RWPE2 (cell line): Measurements from ENCODE around the gene CABP2.

ENCODE experiments used
- ATAC-seq: fragments of 200-7000 bp; cut with Tn5 transposase; 3 replicates; pipeline ENCODE4 v1.9.1; 2021; ENCODE audit warnings: low read depth
- DNase-seq: peaks from one replicate; pipeline ENCODE4 v3.0.0-alpha.2; 2020; ENCODE audit warnings: low spot score
- H3K27ac ChIP-seq: fragments of 450-650 bp; 2 replicates; pipeline ENCODE4 v1.5.1; 2017; ENCODE audit warnings: mild to moderate bottlenecking; ENCODE audit not compliant: poor library complexity, severe bottlenecking
- H3K27me3 ChIP-seq: fragments of 250-450 bp; sonication (Bioruptor Pico); 2 replicates; pipeline ENCODE4 v1.5.1; 2021; ENCODE audit warnings: mild to moderate bottlenecking, moderate library complexity; ENCODE audit not compliant: insufficient read depth, poor library complexity, severe bottlenecking
- H3K36me3 ChIP-seq: fragments of 250-450 bp; sonication (Bioruptor Pico); 2 replicates; pipeline ENCODE4 v1.5.1; 2020; ENCODE audit warnings: low read depth, mild to moderate bottlenecking, moderate library complexity
- H3K4me1 ChIP-seq: fragments of 250-450 bp; sonication (Bioruptor Pico); 2 replicates; pipeline ENCODE4 v1.5.1; 2021; ENCODE audit warnings: mild to moderate bottlenecking, moderate library complexity; ENCODE audit not compliant: insufficient read depth, poor library complexity, severe bottlenecking
- H3K4me3 ChIP-seq: fragments of 250-450 bp; sonication (Bioruptor Pico); 2 replicates; pipeline ENCODE4 v1.5.1; 2021; ENCODE audit warnings: mild to moderate bottlenecking, moderate library complexity; ENCODE audit not compliant: severe bottlenecking
- H3K9me3 ChIP-seq: fragments of 250-450 bp; sonication (Bioruptor Pico); 2 replicates; pipeline ENCODE4 v1.5.1; 2021; ENCODE audit warnings: mild to moderate bottlenecking, moderate library complexity; ENCODE audit not compliant: severe bottlenecking
- CTCF ChIP-seq: fragments of 450-650 bp; IDR thresholded peaks from one replicate; pipeline ENCODE4 v1.5.1; 2017; ENCODE audit warnings: mild to moderate bottlenecking, moderate library complexity; ENCODE audit not compliant: poor library complexity, severe bottlenecking

CABP2 gene

DNA sequence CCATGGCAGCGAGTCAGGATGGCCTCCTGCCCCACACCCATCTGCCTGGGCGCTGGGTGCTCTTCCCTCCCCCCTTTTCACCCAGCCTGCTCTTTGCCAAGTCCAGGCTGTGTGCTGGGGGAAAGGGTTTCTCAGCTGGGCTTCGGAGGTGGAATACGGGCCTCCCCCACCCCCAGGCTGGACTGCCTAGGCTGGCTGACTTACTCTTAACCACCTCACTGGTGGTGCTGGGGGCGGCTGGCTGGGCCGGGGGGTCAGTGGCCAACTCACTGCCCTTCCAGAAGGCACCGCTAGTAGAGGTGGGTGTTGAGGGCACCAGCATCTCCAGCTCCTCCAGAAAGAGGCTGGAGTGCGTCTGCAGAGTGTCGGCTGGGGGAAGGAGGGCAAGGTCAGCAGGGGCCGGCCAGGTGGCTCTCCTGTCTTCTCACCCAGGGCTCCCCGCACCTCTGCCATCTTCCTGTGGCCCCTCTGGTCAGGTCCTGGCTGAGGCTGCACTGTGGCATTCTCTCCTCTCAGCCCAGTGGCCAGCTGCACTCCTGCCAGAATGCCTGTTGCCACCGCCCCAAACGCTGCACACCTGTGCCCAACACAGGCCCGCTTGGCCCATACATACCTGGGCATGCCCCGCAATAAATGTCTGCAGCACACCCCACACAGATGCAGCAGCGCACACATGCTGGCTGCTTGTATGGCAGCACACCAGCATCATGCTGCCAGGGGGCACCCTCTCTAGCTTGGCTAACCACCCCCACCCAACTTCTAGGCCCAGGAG lies 27.8 kb downstream of the CABP2 start:
- no peak overlapping the region for H3K4me3 ChIP-seq
- H3K4me1 ChIP-seq = no peaks in the 10 kb centered on the region
- H3K27me3 ChIP-seq = no peaks in the 10 kb centered on the region
- no peak for TF ChIP-seq CTCF
- DNase-seq = no peak
- no peak overlapping the region for H3K27ac ChIP-seq
- H3K36me3 ChIP-seq = peaks cover 32% of the 10 kb centered on the region
- no peak for ATAC-seq
- no peaks in the 10 kb centered on the region for H3K9me3 ChIP-seq

DNA sequence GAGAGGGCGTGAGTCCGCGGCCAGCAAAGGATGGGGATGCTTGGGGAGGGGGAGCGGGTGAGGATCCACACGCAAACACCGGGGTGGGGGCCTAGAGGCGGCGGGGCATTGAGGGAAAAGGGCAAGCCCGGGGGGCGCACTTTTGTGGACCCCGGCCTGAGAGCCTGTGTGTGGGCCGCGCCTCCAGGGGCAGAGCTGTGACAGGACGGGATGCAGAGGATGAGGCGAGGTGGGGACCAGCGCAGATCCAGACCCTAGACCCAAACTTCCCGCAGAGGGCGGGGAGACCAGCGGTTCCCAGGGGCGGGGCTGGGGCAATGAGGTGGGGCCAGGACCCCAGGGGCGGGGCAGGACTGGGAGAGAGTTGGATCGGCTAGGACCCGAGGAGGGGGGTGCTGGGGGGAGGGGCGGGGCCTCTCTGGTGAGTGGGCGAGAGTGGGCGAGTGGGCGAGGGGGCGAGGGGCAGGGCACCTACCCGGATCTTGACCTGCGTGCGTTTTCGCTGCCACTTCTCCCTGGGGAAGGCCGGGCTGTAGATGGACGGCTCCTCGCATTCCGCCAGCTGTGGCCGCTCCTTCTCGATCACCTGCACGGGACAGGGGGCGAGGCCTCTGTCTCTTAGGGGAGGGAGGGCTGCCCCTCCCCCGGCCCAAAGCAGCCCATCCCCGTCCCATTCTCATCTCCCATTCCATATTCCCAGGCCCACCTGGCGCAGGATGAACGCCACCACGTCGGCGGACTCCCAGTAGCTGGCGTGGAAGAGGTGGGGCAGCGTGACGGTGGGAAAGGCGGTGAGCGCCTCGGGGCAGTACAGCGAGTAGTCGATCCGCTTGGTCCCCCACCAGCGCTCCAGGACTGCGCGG lies 28.6 kb downstream of the CABP2 start:
- Histone ChIP-seq H3K27ac (no peak overlapping the region), H3K9me3 (no peaks in the 10 kb centered on the region), H3K27me3 (no peaks in the 10 kb centered on the region), H3K4me1 (no peaks in the 10 kb centered on the region), H3K4me3 (no peak overlapping the region), H3K36me3 (peaks cover 34% of the 10 kb centered on the region)
- DNase-seq = peak; percentile 61
- no peak for TF ChIP-seq CTCF
- no peak for ATAC-seq

GRCh38 chr11:67493548-67494370 lies 29.5 kb downstream of the CABP2 start:
- peak; percentile 66 for DNase-seq
- no peak overlapping the region for H3K27ac ChIP-seq
- H3K36me3 ChIP-seq = peaks cover 34% of the 10 kb centered on the region
- no peaks in the 10 kb centered on the region for H3K9me3 ChIP-seq
- H3K27me3 ChIP-seq = no peaks in the 10 kb centered on the region
- ATAC-seq = no peak
- no peaks in the 10 kb centered on the region for H3K4me1 ChIP-seq
- no peak for TF ChIP-seq CTCF
- no peak overlapping the region for H3K4me3 ChIP-seq

DNA sequence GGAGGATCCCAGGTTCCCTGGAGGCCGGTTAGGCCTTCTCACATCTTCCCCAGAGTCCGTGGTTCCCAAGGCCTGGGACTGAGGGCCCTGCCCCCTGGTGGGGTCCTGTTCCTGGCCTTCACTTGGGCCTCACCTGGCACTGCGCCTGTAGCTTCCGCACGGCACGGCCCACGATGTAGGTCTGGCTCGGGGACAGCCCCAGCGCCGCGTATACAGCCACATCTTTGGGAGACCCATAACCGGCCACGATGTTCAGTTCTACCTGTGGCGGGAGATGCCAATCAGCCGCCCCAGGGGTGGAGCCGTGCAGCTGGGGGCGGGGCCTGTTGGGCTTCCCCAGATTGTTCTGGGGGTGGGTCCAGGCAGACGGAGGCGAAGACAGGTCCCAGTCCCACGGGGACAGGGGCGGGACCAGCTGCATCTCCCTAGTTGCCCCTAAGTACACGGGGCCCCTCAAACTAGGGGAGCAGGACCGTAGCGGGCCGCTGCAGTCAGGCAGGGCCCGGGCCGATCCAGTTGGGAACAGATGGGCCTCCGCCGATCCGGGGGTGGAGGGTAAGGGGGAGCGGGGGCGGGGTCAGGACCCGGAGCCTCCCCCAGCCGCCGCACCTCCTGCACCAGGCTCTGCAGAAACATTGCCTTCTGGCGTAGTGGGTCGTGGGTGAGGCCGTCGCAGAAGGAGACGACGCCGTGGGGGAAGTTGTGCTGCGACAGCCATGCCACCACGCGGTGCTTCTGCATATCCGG lies 30.3 kb downstream of the CABP2 start:
- ATAC-seq = no peak

More for the DNA sequence above, 30.3 kb downstream of the CABP2 start:
- Histone ChIP-seq H3K27ac (no peak overlapping the region), H3K9me3 (no peaks in the 10 kb centered on the region), H3K36me3 (peaks cover 37% of the 10 kb centered on the region), H3K27me3 (no peaks in the 10 kb centered on the region), H3K4me3 (no peak overlapping the region), H3K4me1 (no peaks in the 10 kb centered on the region)
- DNase-seq = no peak
- no peak for TF ChIP-seq CTCF
